C4-2B (cell line): ENCODE measurements around the gene MBD3.

Experiments used
- ZFX ChIP-seq: fragments of 450-650 bp; IDR thresholded peaks from 2 replicates; pipeline ENCODE4 v1.6.1; 2017
- TF ChIP-seq, protein P1 (sequence below): fragments of 450-650 bp; conservative IDR thresholded peaks from 2 replicates; pipeline ENCODE4 v1.5.1; 2017; ENCODE audit warnings: mild to moderate bottlenecking

GRCh38 chr19:1532003-1532402 is 60.7 kb downstream of the MBD3 start:
- TF ChIP-seq, protein P1, sequence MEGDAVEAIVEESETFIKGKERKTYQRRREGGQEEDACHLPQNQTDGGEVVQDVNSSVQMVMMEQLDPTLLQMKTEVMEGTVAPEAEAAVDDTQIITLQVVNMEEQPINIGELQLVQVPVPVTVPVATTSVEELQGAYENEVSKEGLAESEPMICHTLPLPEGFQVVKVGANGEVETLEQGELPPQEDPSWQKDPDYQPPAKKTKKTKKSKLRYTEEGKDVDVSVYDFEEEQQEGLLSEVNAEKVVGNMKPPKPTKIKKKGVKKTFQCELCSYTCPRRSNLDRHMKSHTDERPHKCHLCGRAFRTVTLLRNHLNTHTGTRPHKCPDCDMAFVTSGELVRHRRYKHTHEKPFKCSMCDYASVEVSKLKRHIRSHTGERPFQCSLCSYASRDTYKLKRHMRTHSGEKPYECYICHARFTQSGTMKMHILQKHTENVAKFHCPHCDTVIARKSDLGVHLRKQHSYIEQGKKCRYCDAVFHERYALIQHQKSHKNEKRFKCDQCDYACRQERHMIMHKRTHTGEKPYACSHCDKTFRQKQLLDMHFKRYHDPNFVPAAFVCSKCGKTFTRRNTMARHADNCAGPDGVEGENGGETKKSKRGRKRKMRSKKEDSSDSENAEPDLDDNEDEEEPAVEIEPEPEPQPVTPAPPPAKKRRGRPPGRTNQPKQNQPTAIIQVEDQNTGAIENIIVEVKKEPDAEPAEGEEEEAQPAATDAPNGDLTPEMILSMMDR, result no peak
- no peak for TF ChIP-seq ZFX
